Mesenchymal stem cell (in vitro differentiated cells and primary cell): ENCODE measurements around the gene ZNF513.
"Not testable (repeated sequence)": the region's sequence is repeated elsewhere in the genome, so short reads cannot be mapped to it uniquely, and the experiment has no call there.

Experiments
- DNase-seq: peaks from one replicate; pipeline ENCODE4 v3.0.0-alpha.2; 2013
- H2AFZ ChIP-seq: one replicate; pipeline ENCODE4 v1.6.1; 2013; ENCODE audit warnings: low read depth, mild to moderate bottlenecking, control low read depth, inconsistent platforms, low read length, moderate library complexity
- H2AK5ac ChIP-seq: 2 replicates; pipeline ENCODE4 v1.6.1; 2013; ENCODE audit warnings: low read length, moderate library complexity, mild to moderate bottlenecking, inconsistent platforms; ENCODE audit not compliant: severe bottlenecking
- H2BK120ac ChIP-seq: one replicate; pipeline ENCODE4 v1.6.1; 2013; ENCODE audit warnings: low read depth, mild to moderate bottlenecking, inconsistent platforms, low read length, moderate library complexity
- H2BK12ac ChIP-seq, 2 experiments: one replicate each; pipeline ENCODE4 v1.6.1; 2013; ENCODE audit warnings: inconsistent platforms in 2 of 2, low read length in 2 of 2, mild to moderate bottlenecking in 2 of 2, moderate library complexity in 2 of 2, control low read depth in 1 of 2
- H2BK15ac ChIP-seq: one replicate; pipeline ENCODE4 v1.6.1; 2013; ENCODE audit warnings: mild to moderate bottlenecking, low read depth, inconsistent platforms; ENCODE audit not compliant: poor library complexity, severe bottlenecking
- H2BK5ac ChIP-seq: 2 replicates; pipeline ENCODE4 v1.6.1; 2013; ENCODE audit warnings: low read depth, mild to moderate bottlenecking, low read length, control low read depth, inconsistent platforms; ENCODE audit not compliant: poor library complexity, severe bottlenecking
- H3K14ac ChIP-seq, 2 experiments: one replicate each; pipeline ENCODE4 v1.6.1; 2013; ENCODE audit warnings: inconsistent platforms in 2 of 2, low read length in 2 of 2, control low read depth in 1 of 2, mild to moderate bottlenecking in 1 of 2, moderate library complexity in 1 of 2
- H3K18ac ChIP-seq, 2 experiments: one replicate each; pipeline ENCODE4 v1.6.1; 2013; ENCODE audit warnings: inconsistent platforms in 2 of 2, low read length in 2 of 2, control low read depth in 1 of 2, low read depth in 1 of 2, mild to moderate bottlenecking in 1 of 2
- H3K23ac ChIP-seq, 2 experiments: one replicate each; pipeline ENCODE4 v1.6.1; 2013; ENCODE audit warnings: inconsistent platforms in 2 of 2, low read length in 2 of 2, mild to moderate bottlenecking in 2 of 2, moderate library complexity in 2 of 2, control low read depth in 1 of 2
- H3K27ac ChIP-seq: 2 replicates; pipeline ENCODE4 v1.5.1; 2013; ENCODE audit warnings: mild to moderate bottlenecking, moderate library complexity, low read length, control low read depth, inconsistent platforms; ENCODE audit not compliant: poor library complexity, severe bottlenecking
- H3K27me3 ChIP-seq, 2 experiments: 2 replicates each; pipeline versions ENCODE4 v1.6.1 to v1.7.0; 2013; ENCODE audit warnings: low read length in 2 of 2, mild to moderate bottlenecking in 2 of 2, moderate library complexity in 2 of 2, control low read depth in 1 of 2, inconsistent platforms in 1 of 2; ENCODE audit not compliant: control insufficient read depth in 1 of 2, insufficient read depth in 1 of 2
- H3K36me3 ChIP-seq, 2 experiments: 2 replicates each; pipeline versions ENCODE4 v1.6.1 to v1.7.0; 2013; ENCODE audit warnings: low read length in 2 of 2, control low read depth in 1 of 2, inconsistent platforms in 1 of 2, low read depth in 1 of 2, mild to moderate bottlenecking in 1 of 2; ENCODE audit not compliant: insufficient read depth in 2 of 2, control insufficient read depth in 1 of 2
- H3K4ac ChIP-seq, 2 experiments: one replicate each; pipeline ENCODE4 v1.6.1; 2013; ENCODE audit warnings: inconsistent platforms in 2 of 2, low read length in 2 of 2, mild to moderate bottlenecking in 2 of 2, moderate library complexity in 2 of 2, control low read depth in 1 of 2, low read depth in 1 of 2
- H3K4me1 ChIP-seq: 2 replicates; pipeline ENCODE4 v1.6.1; 2013; ENCODE audit warnings: low read depth, low read length, control low read depth; ENCODE audit not compliant: control insufficient read depth, insufficient read depth
- H3K4me2 ChIP-seq: 2 replicates; pipeline ENCODE4 v1.6.1; 2013; ENCODE audit warnings: low read length, mild to moderate bottlenecking, inconsistent platforms; ENCODE audit not compliant: poor library complexity, severe bottlenecking
- H3K4me3 ChIP-seq, 2 experiments: 2 replicates each; pipeline versions ENCODE4 v1.5.1 to v1.7.0; 2013; ENCODE audit warnings: low read length in 2 of 2, mild to moderate bottlenecking in 2 of 2, control low read depth in 1 of 2, low read depth in 1 of 2; ENCODE audit not compliant: insufficient read depth in 1 of 2
- H3K79me1 ChIP-seq: replicated peaks from 2 replicates; pipeline ENCODE4 v1.6.1; 2013; ENCODE audit warnings: mild to moderate bottlenecking, control low read depth, low read length, inconsistent platforms; ENCODE audit not compliant: poor library complexity, severe bottlenecking
- H3K9ac ChIP-seq: 2 replicates; pipeline ENCODE4 v1.7.0; 2013; ENCODE audit warnings: mild to moderate bottlenecking, low read length, moderate library complexity
- H3K9me3 ChIP-seq: 2 replicates; pipeline ENCODE4 v1.7.0; 2013; ENCODE audit warnings: mild to moderate bottlenecking, low read length; ENCODE audit not compliant: control insufficient read depth
- H4K8ac ChIP-seq: one replicate; pipeline ENCODE4 v1.6.1; 2013; ENCODE audit warnings: inconsistent platforms, mild to moderate bottlenecking, low read length, moderate library complexity
- H4K91ac ChIP-seq: one replicate; pipeline ENCODE4 v1.6.1; 2013; ENCODE audit warnings: mild to moderate bottlenecking, low read length, inconsistent platforms
- WGBS: methylation state at CpG from one replicate; pipeline ENCODE4 v1.1.7; 2013; ENCODE audit warnings: mixed read lengths; 5-methylcytosine and 5-hydroxymethylcytosine counted together

Gene ZNF513

GRCh38 chr2:27427863-27428212 is 47.3 kb upstream of the ZNF513 start:
- no peak overlapping the region for H2BK120ac ChIP-seq
- H2BK15ac ChIP-seq, result no peak overlapping the region
- H3K4me3 ChIP-seq, result peak overlapping the region; percentile 89
- H3K27ac ChIP-seq, result peak overlapping the region; percentile 95
- H2AFZ ChIP-seq, result no peak overlapping the region
- no peak overlapping the region for H3K14ac ChIP-seq
- H3K27me3 ChIP-seq, result no peaks in the 10 kb centered on the region
- WGBS, result 40% methylated on average over 5 of the region's 7 CpGs
- H3K9ac ChIP-seq, result peak overlapping the region; percentile 98
- no peak overlapping the region for H2AK5ac ChIP-seq
- H2BK12ac ChIP-seq, result no peak overlapping the region
- H3K23ac ChIP-seq, result no peak overlapping the region
- H2BK5ac ChIP-seq, result peak overlapping the region; percentile 71
- no peak for DNase-seq
- peaks cover 0 to 3% of the 10 kb centered on the region in 2 experiments for H3K36me3 ChIP-seq
- peak overlapping the region in 1 of 2 experiments; percentile 95 for H3K18ac ChIP-seq
- H4K91ac ChIP-seq, result no peak overlapping the region
- H3K9me3 ChIP-seq, result no peaks in the 10 kb centered on the region
- peaks cover 7% of the 10 kb centered on the region for H3K4me1 ChIP-seq
- H4K8ac ChIP-seq, result no peak overlapping the region
- no peak overlapping the region for H3K4ac ChIP-seq
- H3K4me2 ChIP-seq, result peak overlapping the region; percentile 64
- peaks cover 2% of the 10 kb centered on the region for H3K79me1 ChIP-seq

- not testable (repeated sequence) for H3K9ac ChIP-seq, H3K36me3 ChIP-seq
- 96% methylated on average over 10 of the region's 10 CpGs for WGBS
These were observed 44.5 kb upstream of the ZNF513 start for GRCh38 chr2:27425039-27425438.

GRCh38 chr2:27422958-27423357 is 42.4 kb upstream of the ZNF513 start:
- no peak overlapping the region for H2AK5ac ChIP-seq
- WGBS, result 100% methylated on average over 2 of the region's 3 CpGs
- H3K4me1 ChIP-seq, result peaks cover 3% of the 10 kb centered on the region

More at GRCh38 chr2:27425039-27425438, 44.5 kb upstream of the ZNF513 start:
- not testable (repeated sequence) for H3K79me1 ChIP-seq, H2BK12ac ChIP-seq, H4K91ac ChIP-seq, H2AK5ac ChIP-seq, H3K14ac ChIP-seq, H3K9me3 ChIP-seq, H3K4ac ChIP-seq, H3K23ac ChIP-seq, H2AFZ ChIP-seq, H3K27ac ChIP-seq, H3K4me3 ChIP-seq, H3K18ac ChIP-seq, H4K8ac ChIP-seq, H2BK120ac ChIP-seq, H3K27me3 ChIP-seq, H2BK15ac ChIP-seq, H3K4me2 ChIP-seq, H2BK5ac ChIP-seq, H3K4me1 ChIP-seq, DNase-seq

GRCh38 chr2:27421660-27422250 is 41.2 kb upstream of the ZNF513 start:
- Histone ChIP-seq H3K4me2 (no peak overlapping the region), H3K4me3 (no peak overlapping the region), H3K36me3 (no peaks in the 10 kb centered on the region), H3K9ac (no peak overlapping the region), H2BK120ac (no peak overlapping the region), H2AFZ (no peak overlapping the region), H2BK15ac (no peak overlapping the region), H3K14ac (no peak overlapping the region), H3K79me1 (no peaks in the 10 kb centered on the region), H3K23ac (no peak overlapping the region), H3K9me3 (no peaks in the 10 kb centered on the region), H2AK5ac (no peak overlapping the region), H4K91ac (no peak overlapping the region), H4K8ac (no peak overlapping the region), H3K18ac (no peak overlapping the region), H3K4ac (no peak overlapping the region), H3K27ac (no peak overlapping the region), H3K27me3 (no peaks in the 10 kb centered on the region), H2BK12ac (no peak overlapping the region), H3K4me1 (no peaks in the 10 kb centered on the region), H2BK5ac (no peak overlapping the region)
- no peak for DNase-seq
- WGBS, result 94% methylated on average over 2 of the region's 4 CpGs

More at GRCh38 chr2:27422958-27423357, 42.4 kb upstream of the ZNF513 start:
- H3K4me3 ChIP-seq, result no peak overlapping the region
- no peaks in the 10 kb centered on the region for H3K79me1 ChIP-seq
- no peak overlapping the region for H3K9ac ChIP-seq
- no peak overlapping the region for H3K4ac ChIP-seq
- no peaks in the 10 kb centered on the region for H3K27me3 ChIP-seq
- no peaks in the 10 kb centered on the region for H3K9me3 ChIP-seq
- H3K4me2 ChIP-seq, result no peak overlapping the region
- H3K36me3 ChIP-seq, result no peaks in the 10 kb centered on the region
- H4K8ac ChIP-seq, result no peak overlapping the region
- no peak overlapping the region for H2AFZ ChIP-seq
- DNase-seq, result no peak
- no peak overlapping the region for H3K23ac ChIP-seq
- H2BK12ac ChIP-seq, result no peak overlapping the region
- H3K14ac ChIP-seq, result no peak overlapping the region
- no peak overlapping the region for H4K91ac ChIP-seq
- H2BK5ac ChIP-seq, result no peak overlapping the region
- no peak overlapping the region for H3K18ac ChIP-seq
- H3K27ac ChIP-seq, result no peak overlapping the region
- H2BK15ac ChIP-seq, result no peak overlapping the region
- no peak overlapping the region for H2BK120ac ChIP-seq
